Umbilical cord (tissue), 2 donors: ENCODE results near the gene CARD14. TPM values are rescaled to one million over a fixed set of nuclear protein-coding genes. Genes with fewer than 3 reads are reported as not detected.

Experiments
- DNase-seq: peaks from one replicate; pipeline ENCODE4 v3.0.0-alpha.2; 2015; ENCODE audit warnings: low spot score
- total RNA-seq: library from RNA; depleted of rRNA; stranded (reverse); fragments of >200 nt; gene quantifications from one replicate; pipeline ENCODE4 v1.2.3, GENCODE V29; 2014; ENCODE audit warnings: low replicate concordance; ENCODE audit not compliant: insufficient read depth

The CARD14 gene
- 3.9 TPM for total RNA-seq

DNA sequence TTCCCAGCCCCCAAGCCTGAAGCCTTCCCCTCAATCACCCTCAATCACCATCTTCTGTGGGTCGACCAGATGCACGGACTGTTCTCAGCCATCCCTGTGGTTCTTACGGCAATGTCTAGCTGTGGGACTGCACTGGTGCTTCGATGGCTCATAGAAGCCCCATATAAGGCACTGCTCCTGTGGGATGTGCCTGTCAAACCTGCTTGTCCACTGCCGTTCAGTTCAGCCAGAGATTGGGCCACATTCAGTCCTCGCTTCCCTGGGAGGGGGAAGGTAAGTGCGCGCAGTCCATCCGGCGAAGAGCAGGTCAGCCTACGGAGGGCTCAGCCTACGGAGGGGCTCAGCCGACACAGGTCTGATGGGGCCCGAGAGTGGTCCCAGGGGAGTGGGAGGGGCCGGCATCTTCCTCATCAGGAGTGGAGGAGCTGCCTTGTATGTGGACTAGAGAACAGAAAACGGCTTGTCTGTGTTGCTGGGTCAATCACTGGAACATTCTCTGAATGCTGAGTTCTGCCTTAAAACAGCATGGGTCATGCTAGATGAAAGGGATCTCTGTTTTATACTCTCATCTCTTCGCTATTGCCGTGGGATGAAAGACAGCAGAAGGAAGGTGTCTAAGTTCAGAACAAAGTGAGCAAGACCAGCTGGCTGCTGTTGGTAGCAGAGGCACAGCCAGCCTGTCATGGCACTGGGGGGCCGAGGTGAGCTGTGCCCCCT, at the start of gene CARD14:
Gene CARD14, plus strand, starts transcription at position 247 of the 717 bp plus-strand sequence. CDS start 11,409 bp downstream, outside the sequence.
- DNase-seq, result peak; percentile 36

DNA sequence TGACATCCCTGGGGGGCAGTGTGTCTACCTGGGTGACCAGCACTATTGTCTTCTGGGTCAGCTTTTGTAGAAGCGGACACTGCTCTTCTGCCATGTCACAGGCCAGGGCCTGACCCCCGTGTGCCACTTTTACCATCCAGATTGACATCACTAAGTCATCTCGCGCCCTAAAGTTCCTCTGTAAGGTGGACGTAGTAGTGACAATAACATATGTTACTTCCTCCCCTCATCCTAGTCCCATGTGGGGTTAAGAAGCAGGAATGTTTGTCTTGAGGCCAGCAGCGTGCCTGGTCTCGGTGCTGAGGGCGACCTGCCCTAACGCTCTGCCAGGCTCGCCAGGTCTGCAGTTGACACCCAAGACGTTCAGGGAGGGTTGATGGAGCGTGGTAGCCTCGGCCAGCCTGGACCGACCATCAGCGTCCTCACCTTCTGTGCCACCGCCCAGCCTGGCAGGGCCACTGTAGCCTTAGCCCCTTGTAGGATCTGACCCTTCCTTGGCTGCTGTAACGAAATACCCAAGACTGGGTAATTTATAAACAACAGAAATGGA, 47.7 kb upstream of the CARD14 start:
- no peak for DNase-seq

DNA sequence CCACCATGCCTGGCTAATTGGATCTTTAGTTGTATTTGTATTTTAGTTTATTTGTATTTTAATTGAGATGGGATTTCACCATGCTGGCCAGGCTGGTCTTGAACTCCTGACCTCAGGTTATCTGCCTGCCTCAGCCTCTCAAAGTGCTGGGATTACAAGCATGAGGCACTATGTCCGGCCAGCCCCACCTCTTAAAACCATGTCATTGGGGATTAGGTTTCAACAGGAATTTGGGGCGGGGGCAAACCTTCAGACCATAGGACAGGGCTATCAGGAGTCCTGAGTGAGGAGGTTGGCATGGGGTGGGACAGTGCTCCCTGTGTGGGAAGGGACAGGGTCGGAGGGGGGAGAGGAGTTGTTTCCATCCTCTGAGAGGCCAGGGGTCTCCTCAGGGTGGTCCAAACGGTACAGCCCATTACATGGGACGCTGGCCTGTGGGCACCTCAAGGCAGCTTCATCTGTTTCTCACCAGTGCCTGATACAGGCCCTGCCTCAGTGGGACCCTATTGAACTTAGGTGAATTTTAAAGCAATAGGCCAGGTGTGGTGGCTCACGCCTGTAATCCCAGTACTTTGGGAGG, 46.8 kb upstream of the CARD14 start:
- no peak for DNase-seq

DNA sequence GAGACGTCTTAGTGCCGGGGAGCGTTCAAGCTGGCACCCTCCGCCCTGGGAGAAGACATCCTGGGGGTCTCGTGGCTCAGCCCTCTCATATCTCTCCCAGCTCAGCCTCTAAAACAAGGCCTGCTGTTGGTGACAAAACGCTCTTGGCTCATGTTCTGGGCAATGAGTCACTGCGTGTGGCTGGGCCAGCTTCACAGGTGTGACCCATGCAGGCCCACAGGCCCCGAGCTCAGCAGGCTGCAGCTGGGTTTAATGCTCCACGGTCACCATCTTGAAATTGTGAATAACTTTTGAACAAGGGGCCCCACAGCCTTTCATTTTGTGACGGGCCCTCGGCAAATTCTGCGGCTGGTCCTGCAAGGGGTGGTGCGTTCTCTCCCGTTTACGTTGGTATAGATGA, 46.0 kb upstream of the CARD14 start:
- no peak for DNase-seq

DNA sequence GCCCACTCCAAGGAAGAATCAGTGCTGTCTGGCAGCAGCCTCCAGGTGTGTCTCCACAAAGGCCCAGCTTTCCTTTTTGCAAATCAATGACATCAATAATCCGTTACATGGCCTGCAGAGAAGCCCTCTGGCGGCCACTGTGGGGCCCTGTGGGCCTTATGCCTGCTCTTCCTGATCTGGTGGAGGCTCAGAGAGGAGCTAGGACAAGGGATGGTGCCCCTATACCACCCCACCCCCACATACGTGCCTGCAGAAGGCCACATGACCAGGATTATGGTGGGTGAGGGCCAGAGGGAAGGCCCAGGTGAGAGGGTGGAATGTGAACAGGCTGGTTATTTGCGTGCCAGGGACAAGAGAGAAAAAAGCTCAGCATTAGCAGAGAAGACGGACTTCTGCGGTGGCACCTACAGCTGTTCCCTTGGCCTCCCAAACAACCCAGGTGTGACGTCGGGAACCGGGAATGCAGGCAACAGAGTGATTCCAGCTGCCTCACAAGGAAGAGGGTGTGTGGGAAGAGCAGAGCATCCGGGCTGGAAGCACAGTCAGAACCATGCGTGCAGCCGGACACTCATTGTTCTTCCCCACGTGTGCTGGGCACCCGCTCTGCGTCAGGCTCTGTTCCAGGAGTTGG, 45.4 kb upstream of the CARD14 start:
- peak; percentile 32 for DNase-seq

DNA sequence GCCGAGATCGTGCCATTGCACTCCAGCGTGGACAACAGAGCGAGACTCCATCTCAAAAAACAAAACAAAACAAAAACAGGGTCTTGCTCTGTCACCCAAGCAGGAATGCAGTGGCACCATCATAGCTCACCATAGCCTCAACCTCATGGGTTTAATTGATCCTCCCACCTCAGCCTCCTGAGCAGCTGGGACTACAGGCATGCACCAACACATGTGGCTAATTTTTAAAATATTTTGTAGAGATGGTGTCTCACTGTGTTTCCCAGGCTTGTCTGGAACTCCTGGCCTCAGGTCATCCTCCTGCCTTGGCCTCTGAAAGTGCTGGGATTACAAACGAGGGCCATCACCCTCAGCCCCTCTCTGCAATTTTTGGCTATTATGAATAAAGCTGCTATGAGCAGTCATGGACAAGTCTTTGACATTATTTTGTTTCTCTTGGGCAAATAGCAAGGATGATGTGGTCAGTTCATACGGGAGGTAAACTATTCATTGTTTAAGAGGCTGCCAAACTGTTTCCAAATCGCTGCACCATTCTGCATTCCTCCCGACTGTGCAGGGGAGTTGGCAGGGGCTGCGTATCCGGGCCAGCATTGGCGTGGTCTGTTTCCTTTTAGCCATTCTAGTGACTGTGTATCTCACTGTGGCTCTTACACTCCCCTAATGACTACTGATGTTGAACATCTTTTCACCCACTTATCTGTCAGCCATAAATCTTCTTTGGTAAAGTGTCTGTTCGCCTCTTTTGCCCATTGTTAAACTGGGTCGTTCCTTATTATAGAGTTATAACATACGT, 44.0 kb upstream of the CARD14 start:
- DNase-seq, result no peak

DNA sequence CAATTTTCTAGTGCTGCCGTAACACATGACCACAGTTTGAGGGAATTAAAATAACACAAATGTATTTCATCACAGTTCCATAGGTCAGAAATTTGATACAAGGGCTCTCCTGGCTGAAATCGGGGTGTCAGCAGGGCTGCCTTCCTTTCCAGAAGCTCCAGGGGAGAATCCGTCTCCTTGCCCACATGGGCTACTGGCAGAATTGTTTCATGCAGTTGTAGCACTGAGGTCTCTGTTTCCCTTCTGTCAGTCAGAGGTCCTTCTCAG, 43.4 kb upstream of the CARD14 start:
- no peak for DNase-seq

DNA sequence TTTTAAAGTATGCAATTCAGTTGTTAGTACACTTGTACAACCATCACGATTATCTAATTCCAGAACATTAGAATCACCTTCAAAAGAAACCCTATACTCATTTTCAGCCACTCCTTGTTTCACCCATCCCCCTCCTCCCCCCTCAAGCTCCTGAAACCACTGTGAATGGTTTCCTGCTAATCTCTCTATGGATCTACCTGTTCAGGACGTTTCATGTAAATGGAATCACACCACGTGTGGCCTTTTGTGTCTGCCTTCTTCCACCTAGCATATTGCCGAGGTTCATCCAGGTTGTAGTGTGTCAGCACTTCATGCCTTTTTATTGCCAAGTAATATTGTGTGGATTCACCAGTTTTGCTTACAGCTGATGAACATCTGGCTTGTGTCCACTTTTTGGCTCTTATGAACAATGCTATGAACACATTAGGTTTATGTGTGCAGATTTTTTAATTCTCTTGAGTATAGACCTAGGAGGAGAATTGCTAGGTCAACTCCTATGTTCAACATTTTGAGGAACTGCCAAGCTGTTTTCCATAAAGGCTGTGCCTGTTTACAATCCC, 40.7 kb upstream of the CARD14 start:
- DNase-seq, result no peak

DNA sequence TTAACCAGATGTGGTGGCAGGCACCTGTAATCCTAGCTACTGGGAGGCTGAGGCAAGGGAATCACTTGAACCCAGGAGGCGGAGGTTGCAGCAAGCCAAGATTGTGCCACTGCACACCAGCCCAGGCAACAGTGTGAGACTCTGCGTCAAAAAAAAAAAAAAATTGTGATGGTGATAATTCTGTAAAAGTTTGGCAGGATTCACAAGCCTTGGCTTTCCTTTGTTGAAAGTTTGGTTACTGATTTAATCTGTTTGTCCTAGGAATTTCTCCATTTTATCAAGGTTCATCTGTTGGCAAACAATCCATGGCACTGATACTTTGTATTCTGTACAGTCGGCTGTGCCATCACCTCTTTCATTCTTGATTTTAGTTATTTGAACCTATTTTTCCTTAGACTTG, 38.8 kb upstream of the CARD14 start:
- no peak for DNase-seq

DNA sequence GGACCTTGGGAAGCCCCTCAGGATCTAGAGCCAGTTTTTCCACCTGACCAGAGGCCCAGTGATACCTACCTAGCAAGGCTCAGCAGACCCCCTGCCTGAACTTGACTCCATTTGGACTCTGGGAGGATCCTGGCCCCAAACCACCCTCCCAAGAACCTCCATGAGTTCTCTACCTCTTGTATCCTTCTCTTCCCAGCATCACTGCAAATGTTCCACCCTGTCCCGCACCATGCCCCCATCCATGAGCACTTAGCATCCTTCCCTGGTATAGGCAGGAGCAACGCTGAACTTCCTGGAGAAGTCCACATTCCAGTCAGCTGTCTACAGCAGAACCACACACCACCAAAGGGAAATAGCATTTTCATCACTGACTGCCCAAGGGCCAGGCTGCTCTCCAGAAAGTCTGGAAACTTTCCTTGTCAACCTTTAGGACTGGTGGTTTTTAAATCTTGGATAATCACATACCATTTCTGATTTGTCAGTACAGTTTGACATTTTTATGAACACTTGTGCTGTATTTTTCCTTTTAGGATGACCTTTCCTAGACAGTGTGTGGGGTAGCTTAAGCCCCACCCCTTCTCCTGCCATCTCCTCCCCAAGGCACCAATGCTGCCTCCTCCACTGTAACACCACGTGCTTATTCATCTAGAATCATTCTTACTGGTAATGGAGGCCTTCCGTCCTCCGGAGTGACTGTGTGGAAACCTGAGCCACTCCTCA, 36.8 kb upstream of the CARD14 start:
- no peak for DNase-seq

DNA sequence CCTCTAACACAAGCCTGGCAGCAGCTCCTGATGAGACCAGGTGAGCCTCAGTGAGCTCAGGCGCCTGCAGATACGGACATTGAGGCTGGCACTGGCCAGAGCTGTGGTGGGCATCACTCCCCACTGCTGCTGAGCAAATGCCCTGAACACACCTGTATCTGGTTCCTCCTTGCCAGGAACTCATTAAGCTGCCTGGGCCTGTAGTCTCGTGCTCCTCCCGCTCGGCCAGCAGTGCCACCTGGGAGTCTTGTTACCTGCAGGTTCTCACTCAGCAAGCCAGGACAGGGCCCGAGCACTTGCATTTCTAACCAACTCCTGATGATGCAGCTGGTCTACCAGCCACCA, 36.2 kb upstream of the CARD14 start:
- no peak for DNase-seq

DNA sequence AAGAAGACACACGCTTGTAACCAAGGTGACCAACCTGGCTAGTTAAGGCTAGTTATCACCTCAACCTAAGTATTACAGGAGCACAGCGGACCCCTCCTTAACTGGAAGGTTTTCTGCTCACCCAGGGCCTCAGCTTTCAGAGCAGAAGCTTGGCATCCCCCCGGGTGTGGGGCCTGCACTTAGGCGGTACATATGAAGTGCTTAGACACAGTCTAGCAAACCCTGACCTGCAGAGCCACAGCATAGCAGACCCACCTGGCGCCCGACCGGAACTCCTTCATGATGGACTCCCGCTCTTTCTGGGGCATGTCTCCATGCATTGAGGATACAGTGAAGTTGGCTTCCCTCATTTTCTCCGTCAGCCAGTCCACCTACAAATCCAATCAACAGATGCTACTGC, 32.7 kb upstream of the CARD14 start:
- DNase-seq, result no peak

DNA sequence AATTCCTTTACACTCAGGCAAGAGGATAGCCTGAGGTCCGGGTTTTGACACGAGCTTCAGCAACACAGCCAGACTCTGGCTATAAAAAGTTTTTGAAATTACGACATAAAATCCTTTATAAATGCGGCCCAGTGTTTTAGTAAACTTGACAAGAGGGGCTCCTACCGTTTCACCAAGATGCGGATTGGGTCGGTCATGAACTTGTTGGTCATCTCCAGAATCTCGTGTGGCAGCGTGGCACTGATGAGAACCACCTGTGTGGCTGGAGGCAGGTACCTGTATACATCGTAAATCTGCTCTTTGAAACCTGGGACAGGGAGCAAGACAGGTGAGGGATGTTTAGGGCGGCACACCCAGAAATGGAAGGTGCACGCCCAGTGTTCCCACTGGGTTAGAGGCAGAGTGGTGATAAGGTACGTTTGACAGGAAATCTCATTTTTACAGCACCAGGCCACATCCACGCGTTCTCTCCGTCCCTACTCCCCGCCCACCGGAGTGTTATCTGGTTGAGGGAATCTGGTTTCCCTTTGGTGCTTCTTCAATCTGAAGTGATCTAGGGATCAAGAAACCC, 30.9 kb upstream of the CARD14 start:
- no peak for DNase-seq

DNA sequence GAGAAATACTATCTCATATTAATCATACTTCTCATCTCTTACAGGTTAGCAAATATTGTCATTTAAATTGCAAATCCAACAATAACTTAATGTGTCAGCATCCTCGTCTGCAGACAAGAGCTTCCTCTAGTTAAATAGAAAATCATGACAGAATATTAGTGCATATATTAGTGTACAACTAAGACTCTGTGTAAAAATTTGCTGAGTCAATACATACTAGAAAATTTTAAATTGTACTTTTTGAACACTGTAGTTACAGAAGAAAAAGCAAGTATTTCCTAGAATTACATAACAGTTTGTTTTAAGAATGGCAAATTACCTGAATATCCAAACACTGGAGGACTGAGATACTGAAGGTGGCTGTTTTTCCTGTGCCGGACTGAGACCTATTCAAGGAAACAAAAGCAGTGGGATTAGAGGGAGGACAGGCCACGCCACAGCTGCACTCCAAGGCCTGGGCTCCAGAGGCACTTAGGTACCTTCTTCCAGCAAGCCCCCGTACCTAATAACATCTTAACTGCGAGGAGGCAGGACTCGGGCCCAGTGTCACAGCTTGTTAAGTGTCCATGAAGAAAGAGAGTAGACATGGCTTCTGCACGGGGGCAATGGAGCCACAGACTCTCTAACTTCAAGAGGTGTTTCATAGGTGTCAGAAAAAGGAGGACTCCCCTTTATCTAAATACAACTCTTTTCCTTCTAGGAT, 28.2 kb upstream of the CARD14 start:
- DNase-seq, result no peak

DNA sequence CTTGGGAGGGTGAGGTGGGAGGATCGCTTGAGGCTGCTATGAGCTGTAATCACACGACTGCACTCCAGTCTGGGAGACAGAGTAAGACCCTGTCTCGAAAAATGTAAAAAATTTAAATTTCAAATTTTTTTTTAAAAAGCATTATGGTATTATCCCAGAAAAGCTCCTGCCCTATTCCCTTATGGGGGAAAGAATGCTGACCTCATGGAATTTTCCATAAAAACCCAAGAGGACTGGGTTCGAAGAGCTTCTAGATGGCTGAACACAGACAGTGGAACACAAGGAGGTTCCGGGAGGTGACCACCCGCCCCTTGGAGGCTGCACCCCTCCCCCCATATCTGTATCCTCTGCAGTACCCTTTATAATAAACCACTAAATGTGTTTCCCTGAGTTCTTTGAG, 26.9 kb upstream of the CARD14 start:
- no peak for DNase-seq

DNA sequence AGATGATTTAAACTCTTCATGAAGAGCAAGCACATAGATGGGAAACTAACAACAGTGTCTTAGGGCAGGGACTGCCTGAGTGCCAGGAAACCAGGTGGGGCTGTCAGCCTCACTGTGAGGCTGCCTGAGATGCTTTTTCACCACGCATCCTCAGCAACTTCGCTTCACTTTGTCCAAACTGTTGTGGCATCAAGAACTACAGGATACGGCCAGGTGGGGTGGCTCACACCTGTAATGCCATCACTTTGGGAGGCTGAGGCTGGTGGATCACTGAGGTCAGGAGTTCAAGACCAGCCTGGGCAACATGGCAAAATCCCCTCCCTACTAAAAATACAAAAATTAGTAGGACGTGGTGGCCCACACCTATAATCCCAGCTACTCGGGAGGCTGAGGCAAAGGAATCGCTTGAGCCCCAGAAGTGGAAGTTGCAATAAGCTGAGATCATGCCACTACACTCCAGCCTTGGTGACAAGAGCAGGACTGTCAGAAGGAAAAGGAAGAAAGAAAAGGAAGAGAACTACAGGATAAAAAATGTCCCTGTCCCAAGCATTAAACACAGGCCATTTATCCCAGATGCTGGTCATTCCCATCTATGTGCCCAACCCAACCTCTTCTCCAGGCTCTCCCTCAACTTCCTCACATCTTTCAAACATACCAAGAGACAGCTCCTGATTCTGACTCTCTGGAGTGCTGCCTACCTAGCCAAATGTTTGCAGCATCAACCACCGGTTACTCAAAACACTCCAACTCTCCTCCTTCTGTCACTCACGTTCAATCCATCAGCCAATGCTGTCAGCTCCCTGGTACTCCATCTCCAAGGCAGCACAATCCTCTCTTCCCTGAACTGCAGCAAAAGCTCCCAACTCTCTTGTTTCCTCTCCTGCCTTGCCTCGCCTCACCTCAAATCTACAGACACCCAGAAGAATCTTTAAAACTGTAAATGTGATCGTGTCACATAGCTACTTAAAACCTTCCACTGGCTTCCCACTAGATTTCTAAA, 24.5 kb upstream of the CARD14 start:
- no peak for DNase-seq

DNA sequence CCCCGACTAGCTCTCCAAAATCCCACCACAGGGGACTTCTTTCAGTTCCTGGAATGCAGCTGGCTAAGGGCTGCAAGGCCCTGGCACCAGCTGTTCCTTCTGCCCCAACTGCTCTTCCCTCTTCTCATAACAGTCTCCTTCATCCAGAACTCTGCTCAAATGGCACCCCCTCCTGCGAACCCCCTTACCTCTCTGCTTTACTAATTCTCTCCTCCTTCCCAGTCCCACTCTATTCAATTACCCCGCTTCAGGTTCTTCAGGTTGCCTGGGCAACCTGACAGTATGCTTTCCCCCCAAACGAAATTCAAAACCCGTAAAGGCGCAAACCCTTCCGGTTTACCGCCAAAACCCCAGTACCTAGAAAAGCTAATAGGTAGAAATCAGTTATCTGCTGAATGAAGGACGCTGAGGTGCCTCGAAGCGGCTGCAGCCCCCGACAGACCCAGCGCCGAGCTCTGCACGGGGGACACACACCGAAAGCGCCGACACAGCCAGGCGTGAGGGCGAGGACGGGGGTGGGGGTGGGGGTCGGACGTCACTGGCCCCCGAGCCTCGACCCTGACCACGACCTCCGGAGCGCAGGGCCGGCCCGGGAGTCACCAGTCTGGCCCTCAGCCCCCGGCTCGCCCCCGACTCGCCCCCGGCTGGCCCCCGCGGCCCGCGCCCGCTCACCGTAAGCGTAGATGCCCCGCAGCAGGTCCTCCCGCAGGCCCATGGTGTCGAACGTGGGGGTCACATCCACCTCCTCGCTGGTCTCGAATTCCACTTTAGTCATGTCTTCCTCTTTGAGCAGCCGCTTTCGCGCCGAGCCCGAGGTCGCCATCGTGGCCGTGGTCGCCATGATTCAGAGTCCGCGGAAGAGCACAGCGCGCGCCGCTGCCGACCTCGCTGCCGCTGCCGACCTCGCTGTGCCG, 23.5 kb upstream of the CARD14 start:
- peak; percentile 34 for DNase-seq
